ENCODE measurements around the gene NDUFB6.

NDUFB6 gene

DNA sequence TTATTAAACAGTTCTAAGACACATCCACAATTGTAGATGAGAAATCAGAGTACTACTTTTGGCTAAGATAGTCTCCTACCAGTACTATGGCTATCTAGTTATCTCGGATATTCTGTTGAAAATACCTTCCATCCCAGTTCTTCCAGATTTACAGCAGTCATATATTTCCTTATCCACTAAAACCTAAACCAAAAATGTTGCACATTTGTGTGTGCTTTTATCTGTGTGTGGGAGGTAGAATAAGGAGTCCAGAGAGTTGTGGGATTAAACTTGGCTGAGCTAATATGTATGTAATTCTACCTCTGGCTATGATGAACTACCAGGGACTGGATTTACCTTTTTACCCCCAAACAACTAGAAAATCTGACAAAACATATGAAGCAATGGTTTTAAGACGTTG, 17.5 kb upstream of the NDUFB6 start:
- TF ChIP-seq ZFX (IDR thresholded peaks at IDR 0.05): no peak
- TF ChIP-seq, protein P1, sequence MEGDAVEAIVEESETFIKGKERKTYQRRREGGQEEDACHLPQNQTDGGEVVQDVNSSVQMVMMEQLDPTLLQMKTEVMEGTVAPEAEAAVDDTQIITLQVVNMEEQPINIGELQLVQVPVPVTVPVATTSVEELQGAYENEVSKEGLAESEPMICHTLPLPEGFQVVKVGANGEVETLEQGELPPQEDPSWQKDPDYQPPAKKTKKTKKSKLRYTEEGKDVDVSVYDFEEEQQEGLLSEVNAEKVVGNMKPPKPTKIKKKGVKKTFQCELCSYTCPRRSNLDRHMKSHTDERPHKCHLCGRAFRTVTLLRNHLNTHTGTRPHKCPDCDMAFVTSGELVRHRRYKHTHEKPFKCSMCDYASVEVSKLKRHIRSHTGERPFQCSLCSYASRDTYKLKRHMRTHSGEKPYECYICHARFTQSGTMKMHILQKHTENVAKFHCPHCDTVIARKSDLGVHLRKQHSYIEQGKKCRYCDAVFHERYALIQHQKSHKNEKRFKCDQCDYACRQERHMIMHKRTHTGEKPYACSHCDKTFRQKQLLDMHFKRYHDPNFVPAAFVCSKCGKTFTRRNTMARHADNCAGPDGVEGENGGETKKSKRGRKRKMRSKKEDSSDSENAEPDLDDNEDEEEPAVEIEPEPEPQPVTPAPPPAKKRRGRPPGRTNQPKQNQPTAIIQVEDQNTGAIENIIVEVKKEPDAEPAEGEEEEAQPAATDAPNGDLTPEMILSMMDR (conservative IDR thresholded peaks at IDR 0.05): no peak
- H3K27ac ChIP-seq: no peak overlapping the region

DNA sequence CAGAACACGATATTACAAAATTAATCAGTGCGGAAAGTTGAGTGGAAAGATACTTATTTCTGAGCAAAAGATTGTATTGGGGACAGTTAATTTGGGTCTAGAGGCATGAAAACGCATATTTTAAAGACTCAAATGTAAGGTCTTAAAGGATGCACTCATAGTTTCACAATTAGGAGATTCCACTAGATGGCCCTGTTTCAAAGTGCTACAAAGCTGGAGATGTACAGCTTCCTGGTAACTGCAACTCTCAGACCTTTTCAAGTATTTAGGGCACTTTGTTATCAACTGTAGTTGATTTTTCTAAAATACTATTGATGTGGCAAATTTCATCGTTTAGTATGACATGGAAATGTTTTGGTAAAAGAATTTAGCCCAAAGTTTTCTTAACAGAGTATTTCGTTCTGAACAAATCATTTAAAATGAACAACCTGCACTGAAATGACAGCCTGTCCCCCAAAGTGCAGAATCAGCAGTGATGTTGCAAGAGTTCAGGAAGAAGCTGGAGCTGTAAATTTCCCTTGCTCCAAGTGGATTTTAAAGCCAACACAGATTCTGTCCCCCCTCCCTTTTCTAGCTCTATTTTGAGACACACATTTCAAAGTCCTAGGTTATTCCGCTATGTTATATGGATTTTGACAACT, 16.2 kb upstream of the NDUFB6 start:
- TF ChIP-seq ZFX (IDR thresholded peaks at IDR 0.05): no peak
- TF ChIP-seq, protein P1 (conservative IDR thresholded peaks at IDR 0.05): peak; percentile 70
- H3K27ac ChIP-seq: no peak overlapping the region

DNA sequence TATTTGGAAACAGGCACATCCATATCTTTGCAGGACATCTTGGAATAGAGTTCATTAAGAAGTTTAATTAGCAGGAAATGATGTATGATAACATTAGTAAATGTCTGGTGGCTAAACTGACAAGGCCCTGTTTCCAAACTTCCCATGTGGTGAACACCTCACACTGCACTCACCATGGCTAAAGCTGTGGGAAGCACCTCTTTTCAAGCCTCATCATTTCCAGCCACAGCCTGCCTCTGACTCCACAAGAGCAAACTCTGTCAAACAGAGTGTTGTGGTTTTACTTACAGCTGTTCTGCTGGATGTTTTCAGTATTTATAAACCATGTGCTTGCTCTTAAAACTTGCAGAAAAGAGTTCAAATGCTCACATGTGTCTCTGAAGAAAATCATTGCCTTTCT, 14.9 kb upstream of the NDUFB6 start:
- TF ChIP-seq, protein P1 (conservative IDR thresholded peaks at IDR 0.05): no peak
- no peak for TF ChIP-seq ZFX (IDR thresholded peaks at IDR 0.05)

DNA sequence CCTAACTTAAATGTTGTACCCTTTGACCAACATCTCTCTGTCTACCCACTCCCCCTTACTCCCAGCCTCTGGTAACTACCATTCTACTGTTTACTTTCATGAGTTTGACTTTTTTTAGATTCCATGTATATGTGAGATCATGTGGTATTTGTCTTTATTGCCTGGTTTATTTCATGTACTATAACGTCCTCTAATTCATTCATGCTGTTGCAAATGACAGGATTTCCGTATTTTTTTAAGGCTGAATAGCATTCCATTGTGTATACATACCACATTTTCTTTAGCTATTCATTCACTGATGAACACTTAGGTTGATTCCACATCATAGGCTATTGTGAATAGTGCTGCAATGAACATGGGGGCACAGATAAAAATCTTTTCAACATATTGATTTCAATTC, 11.8 kb upstream of the NDUFB6 start:
- no peak overlapping the region for H3K27ac ChIP-seq
- TF ChIP-seq, protein P1 (conservative IDR thresholded peaks at IDR 0.05): no peak
- no peak for TF ChIP-seq ZFX (IDR thresholded peaks at IDR 0.05)

More for the DNA sequence above, 14.9 kb upstream of the NDUFB6 start:
- no peak overlapping the region for H3K27ac ChIP-seq

DNA sequence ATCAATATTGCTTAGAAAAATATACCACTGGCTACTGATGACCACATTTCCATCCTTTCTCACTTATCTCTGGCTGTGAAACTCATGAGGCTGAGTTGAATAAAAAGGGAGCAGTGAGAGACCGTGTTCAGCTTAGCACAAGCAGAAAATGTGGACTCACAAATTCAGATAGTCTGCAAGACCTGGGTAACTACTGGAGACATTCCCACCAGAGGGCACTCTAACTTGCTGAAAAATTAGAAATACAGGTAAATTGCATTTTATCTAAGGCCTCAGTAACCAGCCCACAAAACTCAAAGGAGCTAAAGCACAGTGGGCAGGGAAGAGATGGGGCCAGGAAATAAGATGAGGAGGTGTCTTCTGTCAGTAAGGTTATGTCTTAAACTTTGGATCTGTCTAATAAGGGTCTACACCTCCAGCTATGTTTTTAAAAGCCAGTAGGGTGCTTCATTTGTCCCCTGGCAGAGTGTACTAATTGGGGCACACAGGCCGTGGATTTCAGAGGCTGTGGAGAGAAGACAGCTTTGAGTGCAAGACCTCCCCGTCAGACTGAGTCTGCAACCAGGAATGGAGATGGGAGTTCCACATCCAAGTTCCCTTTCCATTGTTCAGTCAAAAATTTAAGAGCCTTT, 8.7 kb upstream of the NDUFB6 start:
- TF ChIP-seq, protein P1 (conservative IDR thresholded peaks at IDR 0.05): peak; percentile 76
- TF ChIP-seq ZFX (IDR thresholded peaks at IDR 0.05): no peak
- H3K27ac ChIP-seq: no peak overlapping the region

DNA sequence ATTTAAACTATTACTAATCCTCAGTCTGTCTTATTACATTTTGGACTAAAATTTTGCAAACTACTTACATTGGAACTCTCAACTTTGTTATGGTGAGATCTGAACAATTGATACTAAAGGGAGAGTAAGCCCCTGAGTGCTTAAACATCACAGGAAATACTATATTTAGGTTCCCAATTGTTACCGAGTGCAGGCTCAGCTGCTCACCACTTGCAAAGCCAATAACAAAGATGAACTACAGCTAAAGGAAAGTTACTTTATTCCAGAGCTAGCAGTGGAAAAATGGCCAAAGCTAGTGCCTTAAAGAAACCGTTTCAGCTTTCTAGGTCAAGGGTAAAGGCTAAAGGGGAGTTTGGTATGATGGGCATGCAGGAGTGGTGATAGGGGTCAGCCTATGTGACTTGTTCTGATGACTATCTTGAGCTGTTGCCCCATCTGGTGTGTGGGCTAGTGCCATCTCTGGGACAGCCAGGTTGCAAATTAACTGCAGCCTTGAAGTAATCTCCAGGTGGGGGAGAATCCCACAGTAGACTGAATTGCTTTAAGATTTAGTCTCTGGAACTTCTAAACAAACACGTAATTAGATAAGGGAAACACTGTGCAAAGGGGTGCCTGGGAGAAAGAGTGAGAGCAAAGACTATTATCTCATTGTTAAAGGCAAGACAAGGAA, 7.8 kb upstream of the NDUFB6 start:
- H3K27ac ChIP-seq: no peak overlapping the region
- TF ChIP-seq, protein P1 (conservative IDR thresholded peaks at IDR 0.05): no peak
- no peak for TF ChIP-seq ZFX (IDR thresholded peaks at IDR 0.05)

DNA sequence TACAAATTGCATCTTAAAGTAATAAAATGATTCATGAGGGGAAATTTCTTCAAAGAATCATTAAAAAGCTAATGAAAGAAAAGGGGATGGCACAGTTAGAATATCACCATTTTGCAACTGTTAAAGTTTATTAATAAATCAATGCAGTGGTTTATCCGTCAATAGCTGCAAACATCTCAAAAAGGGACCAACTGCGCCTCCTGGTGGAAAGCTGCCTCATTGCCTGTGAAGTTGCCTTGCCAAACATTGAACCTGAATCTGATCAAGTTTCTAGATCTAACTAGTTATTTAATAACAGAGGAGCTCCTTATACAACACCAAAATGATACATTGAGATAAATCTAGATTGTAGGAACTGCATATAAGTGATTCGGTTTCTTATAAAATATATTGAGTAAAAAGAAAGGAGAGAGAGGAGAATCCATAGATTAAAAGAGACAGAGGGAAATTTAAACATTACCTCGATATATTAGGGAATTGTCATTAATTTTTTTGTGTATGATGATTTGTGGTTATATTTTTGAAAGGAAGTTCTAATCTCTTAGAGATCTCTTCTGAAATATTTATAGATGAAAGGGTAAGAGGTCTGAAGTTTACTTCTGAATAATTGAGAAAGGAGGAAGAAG, 6.9 kb upstream of the NDUFB6 start:
- no peak for TF ChIP-seq ZFX (IDR thresholded peaks at IDR 0.05)
- TF ChIP-seq, protein P1 (conservative IDR thresholded peaks at IDR 0.05): peak; percentile 96

More for the DNA sequence above, 6.9 kb upstream of the NDUFB6 start:
- no peak overlapping the region for H3K27ac ChIP-seq

Measured in C4-2B (cell line).